MM.1S (cell line): Measurements from ENCODE around the gene PRKCE.

Source experiments
- CTCF ChIP-seq: fragments of 300-600 bp; sonication (generic); IDR thresholded peaks from 2 replicates; pipeline ENCODE4 v1.5.1; 2016; ENCODE audit warnings: antibody characterized with exemption, low read length, mixed read lengths
- EZH2 ChIP-seq: fragments of 300-600 bp; sonication (generic); optimal IDR thresholded peaks from 2 replicates; pipeline ENCODE3; 2017; ENCODE audit warnings: low read depth, mild to moderate bottlenecking, antibody characterized with exemption, low read length, mixed read lengths
- EZH2phosphoT487 ChIP-seq: fragments of 300-600 bp; sonication (generic); IDR thresholded peaks from 2 replicates; pipeline ENCODE4 v1.6.1; 2018; ENCODE audit warnings: antibody characterized with exemption, low read length

- TF ChIP-seq CTCF (peak; percentile 20; the same call in 1 of the 2 replicates), EZH2 (no peak), EZH2phosphoT487 (no peak)
Observed at GRCh38 chr2:45836316-45836715, 184.8 kb downstream of the PRKCE start.
